Calu3 (cell line): Measurements from ENCODE around the gene SERPINE2. TPM values are rescaled to one million over a fixed set of nuclear protein-coding genes. Genes with fewer than 3 reads are reported as not detected.
"Not testable (repeated sequence)": the region's sequence is repeated elsewhere in the genome, so short reads cannot be mapped to it uniquely, and the experiment has no call there.

Experiments used
- BruUV-seq: library from RNA; stranded (reverse); fragments of 400-500 nt; replicated peaks from 2 replicates; lab custom pipeline; 2021; lab: Mats Ljungman, UMichigan
- CTCF ChIA-PET: fragments of 300-600 bp; sonication (Branson Sonifier 250); formaldehyde crosslinking; loops from one replicate; lab custom pipeline; 2022; ENCODE audit warnings: antibody characterized with exemption; lab: Charles Lee
- DNase-seq: peaks from one replicate; pipeline ENCODE4 v3.0.0; 2022
- H3K27ac Mint-ChIP-seq: one replicate; pipeline ENCODE4 v1.8.0; 2022; ENCODE audit warnings: mixed read lengths; ENCODE audit not compliant: unreplicated experiment
- H3K27me3 Mint-ChIP-seq: one replicate; pipeline ENCODE4 v1.8.0; 2022; ENCODE audit warnings: mixed read lengths; ENCODE audit not compliant: unreplicated experiment
- H3K36me3 Mint-ChIP-seq: one replicate; pipeline ENCODE4 v1.8.0; 2022; ENCODE audit warnings: mild to moderate bottlenecking, moderate library complexity, mixed read lengths; ENCODE audit not compliant: insufficient read depth, unreplicated experiment
- H3K4me1 Mint-ChIP-seq: one replicate; pipeline ENCODE4 v1.8.0; 2022; ENCODE audit warnings: mild to moderate bottlenecking, low read depth, mixed read lengths; ENCODE audit not compliant: unreplicated experiment
- H3K4me3 Mint-ChIP-seq: one replicate; pipeline ENCODE4 v1.8.0; 2022; ENCODE audit warnings: mild to moderate bottlenecking, low read depth, moderate library complexity, mixed read lengths; ENCODE audit not compliant: unreplicated experiment
- H3K9me3 Mint-ChIP-seq: one replicate; pipeline ENCODE4 v1.8.0; 2022; ENCODE audit warnings: low read depth, mixed read lengths; ENCODE audit not compliant: unreplicated experiment
- CTCF ChIP-seq: fragments of 200-600 bp; IDR thresholded peaks from one replicate; pipeline ENCODE4 v1.8.0; 2022; ENCODE audit warnings: antibody characterized with exemption; ENCODE audit not compliant: unreplicated experiment
- intact Hi-C: fragments of 100-400 bp; cut with micrococcal nuclease; formaldehyde crosslinking; loops from one replicate; pipeline ENCODE4 v1.10.0; 2022; ENCODE audit not compliant: unreplicated experiment
- total RNA-seq: library from RNA; stranded (reverse); gene quantifications from 2 replicates; pipeline ENCODE4 v1.2.3, GENCODE V29; 2022

Gene SERPINE2
- total RNA-seq, 1 experiment from 2014 or later = 39.7 TPM

- DNase-seq = no peak
- no TSS peak for BruUV-seq
- CTCF ChIA-PET = interaction anchor here (1.0 kb wide), 1 partner anchor 40 kb away, joined by 3 read pairs; no protein-coding TSS in a partner anchor
- intact Hi-C loops = no loop called here
- TF ChIP-seq CTCF = no peak
- H3K36me3 Mint-ChIP-seq = peaks cover 26% of the 10 kb centered on the region
- peaks cover 3% of the 10 kb centered on the region for H3K9me3 Mint-ChIP-seq
- H3K4me1 Mint-ChIP-seq = peaks cover 29% of the 10 kb centered on the region
- peak overlapping the region; percentile 50 for H3K27ac Mint-ChIP-seq
- peak overlapping the region; percentile 29 for H3K4me3 Mint-ChIP-seq
- no peaks in the 10 kb centered on the region for H3K27me3 Mint-ChIP-seq
Measured at GRCh38 chr2:223941579-223942277, 97.4 kb downstream of the SERPINE2 start.

GRCh38 chr2:223939438-223939837 is 99.6 kb downstream of the SERPINE2 start:
- intact Hi-C loops, H3K27me3 Mint-ChIP-seq, H3K4me3 Mint-ChIP-seq, BruUV-seq, DNase-seq, H3K9me3 Mint-ChIP-seq, H3K27ac Mint-ChIP-seq: not testable (repeated sequence)
- peaks cover 52% of the 10 kb centered on the region for H3K4me1 Mint-ChIP-seq
- H3K36me3 Mint-ChIP-seq = peaks cover 15% of the 10 kb centered on the region
- CTCF ChIA-PET = interaction anchor here (1.1 kb wide), 1 partner anchor 503 kb away, joined by 3 read pairs; no protein-coding TSS in a partner anchor

GRCh38 chr2:223937535-223937934 is 101.6 kb downstream of the SERPINE2 start:
- H3K36me3 Mint-ChIP-seq = no peaks in the 10 kb centered on the region
- H3K9me3 Mint-ChIP-seq = peaks cover 3% of the 10 kb centered on the region
- H3K27me3 Mint-ChIP-seq = no peaks in the 10 kb centered on the region
- intact Hi-C loops = no loop called here
- CTCF ChIA-PET = no interaction called here
- no peak overlapping the region for H3K27ac Mint-ChIP-seq
- DNase-seq = no peak
- H3K4me3 Mint-ChIP-seq = no peak overlapping the region
- BruUV-seq = no TSS peak
- no peak for TF ChIP-seq CTCF
- peaks cover 43% of the 10 kb centered on the region for H3K4me1 Mint-ChIP-seq

- Mint-ChIP-seq H3K4me3 (no peak overlapping the region), H3K9me3 (peaks cover 3% of the 10 kb centered on the region), H3K27me3 (no peaks in the 10 kb centered on the region), H3K27ac (no peak overlapping the region), H3K36me3 (no peaks in the 10 kb centered on the region), H3K4me1 (peaks cover 40% of the 10 kb centered on the region)
- CTCF ChIA-PET = no interaction called here
- TF ChIP-seq CTCF = no peak
- BruUV-seq = no TSS peak
- intact Hi-C loops = no loop called here
- no peak for DNase-seq
Measured at GRCh38 chr2:223936862-223937326, 102.2 kb downstream of the SERPINE2 start.
